OCI-LY3 (cell line): Measurements from ENCODE around the gene SCIN.

Experiments used
- H2AFZ ChIP-seq: fragments of 200-600, 300-600 bp; shearing (Covaris generic); 2 replicates; pipeline ENCODE4 v1.6.0; 2014; ENCODE audit warnings: antibody characterized with exemption, low read depth, low read length
- H3K27ac ChIP-seq: fragments of 200-600, 300-600 bp; sonication (generic); 2 replicates; pipeline ENCODE4 v1.5.1; 2014; ENCODE audit warnings: mild to moderate bottlenecking, low read length, moderate library complexity, mixed read lengths
- H3K27me3 ChIP-seq: fragments of 200-600, 300-600 bp; sonication (generic); 2 replicates; pipeline ENCODE4 v1.6.1; 2014; ENCODE audit warnings: low read depth, low read length, mixed read lengths
- H3K36me3 ChIP-seq: fragments of 200-600, 300-600 bp; sonication (generic); replicated peaks from 2 replicates; pipeline ENCODE3; 2014; ENCODE audit warnings: low read depth, low read length, mixed read lengths
- H3K4me1 ChIP-seq: fragments of 300-600, 200-600 bp; sonication (generic); 2 replicates; pipeline ENCODE4 v1.6.1; 2014; ENCODE audit warnings: low read length, mixed read lengths
- H3K4me2 ChIP-seq: fragments of 200-600, 300-600 bp; sonication (generic); 2 replicates; pipeline ENCODE4 v1.6.1; 2014; ENCODE audit warnings: low read length, mixed read lengths
- H3K4me3 ChIP-seq: fragments of 300-600, 200-600 bp; sonication (generic); 2 replicates; pipeline ENCODE4 v1.5.1; 2014; ENCODE audit warnings: antibody characterized with exemption, mild to moderate bottlenecking, low read length, moderate library complexity
- H3K79me2 ChIP-seq: fragments of 300-600, 200-600 bp; shearing (Covaris generic); 2 replicates; pipeline ENCODE4 v1.6.1; 2014; ENCODE audit warnings: mild to moderate bottlenecking, low read length, mixed read lengths
- H3K9ac ChIP-seq: fragments of 300-600, 200-600 bp; shearing (Covaris generic); 2 replicates; pipeline ENCODE4 v1.6.0; 2014; ENCODE audit warnings: mild to moderate bottlenecking, low read length, moderate library complexity
- H3K9me3 ChIP-seq: fragments of 200-600, 300-600 bp; shearing (Covaris generic); 2 replicates; pipeline ENCODE4 v1.6.1; 2014; ENCODE audit warnings: low read length, mixed read lengths; ENCODE audit not compliant: insufficient read depth
- H4K20me1 ChIP-seq: fragments of 200-600, 300-600 bp; sonication (generic); 2 replicates; pipeline ENCODE4 v1.6.1; 2016; ENCODE audit warnings: low read length, mixed read lengths; ENCODE audit not compliant: insufficient read depth
- EZH2phosphoT487 ChIP-seq: fragments of 200-600 bp; shearing (Covaris generic); IDR thresholded peaks from 2 replicates; pipeline ENCODE4 v1.6.1; 2018; ENCODE audit warnings: antibody characterized with exemption, mixed run types, low read depth
- TF ChIP-seq, protein P1 (sequence below): fragments of 200-600, 300-600 bp; sonication (generic); IDR thresholded peaks from 2 replicates; pipeline ENCODE4 v1.5.1; 2014; ENCODE audit warnings: antibody characterized with exemption, low read length, low read depth

SCIN gene

GRCh38 chr7:12531784-12532183 lies 38.7 kb upstream of the SCIN start:
- Histone ChIP-seq H4K20me1 (no peaks in the 10 kb centered on the region), H3K4me3 (no peak overlapping the region), H3K27ac (no peak overlapping the region), H2AFZ (no peak overlapping the region), H3K4me2 (no peak overlapping the region), H3K79me2 (no peaks in the 10 kb centered on the region), H3K27me3 (no peaks in the 10 kb centered on the region), H3K9ac (no peak overlapping the region), H3K9me3 (no peaks in the 10 kb centered on the region), H3K4me1 (no peaks in the 10 kb centered on the region), H3K36me3 (no peaks in the 10 kb centered on the region)
- TF ChIP-seq, protein P1, sequence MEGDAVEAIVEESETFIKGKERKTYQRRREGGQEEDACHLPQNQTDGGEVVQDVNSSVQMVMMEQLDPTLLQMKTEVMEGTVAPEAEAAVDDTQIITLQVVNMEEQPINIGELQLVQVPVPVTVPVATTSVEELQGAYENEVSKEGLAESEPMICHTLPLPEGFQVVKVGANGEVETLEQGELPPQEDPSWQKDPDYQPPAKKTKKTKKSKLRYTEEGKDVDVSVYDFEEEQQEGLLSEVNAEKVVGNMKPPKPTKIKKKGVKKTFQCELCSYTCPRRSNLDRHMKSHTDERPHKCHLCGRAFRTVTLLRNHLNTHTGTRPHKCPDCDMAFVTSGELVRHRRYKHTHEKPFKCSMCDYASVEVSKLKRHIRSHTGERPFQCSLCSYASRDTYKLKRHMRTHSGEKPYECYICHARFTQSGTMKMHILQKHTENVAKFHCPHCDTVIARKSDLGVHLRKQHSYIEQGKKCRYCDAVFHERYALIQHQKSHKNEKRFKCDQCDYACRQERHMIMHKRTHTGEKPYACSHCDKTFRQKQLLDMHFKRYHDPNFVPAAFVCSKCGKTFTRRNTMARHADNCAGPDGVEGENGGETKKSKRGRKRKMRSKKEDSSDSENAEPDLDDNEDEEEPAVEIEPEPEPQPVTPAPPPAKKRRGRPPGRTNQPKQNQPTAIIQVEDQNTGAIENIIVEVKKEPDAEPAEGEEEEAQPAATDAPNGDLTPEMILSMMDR: no peak
- no peak for TF ChIP-seq EZH2phosphoT487

DNA sequence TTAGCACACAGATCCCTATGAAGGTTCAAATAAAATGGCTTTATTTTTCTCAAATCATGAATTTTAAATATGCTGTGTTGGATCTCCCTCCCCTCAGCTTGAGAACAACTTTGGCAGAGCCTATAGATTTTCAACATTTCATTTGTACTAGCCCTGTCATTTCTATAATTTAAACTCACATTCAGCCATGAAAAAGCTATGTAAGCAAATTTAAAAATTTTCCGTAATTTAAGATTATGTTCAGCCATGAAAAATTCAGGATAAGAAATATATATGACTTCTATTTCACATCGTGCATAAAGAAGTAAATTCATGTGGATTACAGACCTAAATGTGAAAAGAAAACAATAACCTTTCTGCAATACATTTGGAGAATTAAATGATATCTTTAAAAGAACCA lies 36.5 kb upstream of the SCIN start:
- Histone ChIP-seq H4K20me1 (no peaks in the 10 kb centered on the region), H3K27ac (no peak overlapping the region), H3K4me2 (no peak overlapping the region), H3K36me3 (no peaks in the 10 kb centered on the region), H3K9me3 (no peaks in the 10 kb centered on the region), H2AFZ (no peak overlapping the region), H3K9ac (no peak overlapping the region), H3K79me2 (no peaks in the 10 kb centered on the region), H3K4me1 (no peaks in the 10 kb centered on the region), H3K27me3 (no peaks in the 10 kb centered on the region), H3K4me3 (no peak overlapping the region)
- TF ChIP-seq, protein P1: no peak
- TF ChIP-seq EZH2phosphoT487: no peak

DNA sequence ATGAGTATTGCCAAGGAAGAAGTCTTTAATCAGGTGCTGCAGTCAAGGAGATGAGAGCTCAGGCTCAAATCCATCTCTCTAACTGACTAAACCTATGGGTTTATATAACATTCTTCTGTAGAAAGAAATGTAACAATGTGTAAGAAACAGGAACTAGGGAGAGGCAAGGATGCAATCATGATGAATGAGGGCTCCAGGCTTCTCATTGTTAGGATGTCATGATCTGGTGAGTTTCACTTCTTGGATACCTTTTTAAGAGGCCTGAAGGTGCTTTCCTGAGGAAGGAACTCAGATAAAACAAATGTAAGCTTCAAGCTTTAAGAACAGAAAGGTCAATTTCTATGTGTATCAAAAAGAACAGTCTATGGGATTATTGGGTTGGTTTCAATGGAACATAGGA lies 30.8 kb upstream of the SCIN start:
- Histone ChIP-seq H3K9me3 (no peaks in the 10 kb centered on the region), H4K20me1 (no peaks in the 10 kb centered on the region), H3K79me2 (no peaks in the 10 kb centered on the region), H2AFZ (no peak overlapping the region), H3K36me3 (no peaks in the 10 kb centered on the region), H3K27ac (no peak overlapping the region), H3K4me1 (no peaks in the 10 kb centered on the region), H3K4me2 (no peak overlapping the region), H3K27me3 (no peaks in the 10 kb centered on the region), H3K9ac (no peak overlapping the region), H3K4me3 (no peak overlapping the region)
- TF ChIP-seq EZH2phosphoT487: no peak
- TF ChIP-seq, protein P1: no peak

GRCh38 chr7:12540850-12541249 lies 29.7 kb upstream of the SCIN start:
- no peak overlapping the region for H3K27ac ChIP-seq
- H2AFZ ChIP-seq: no peak overlapping the region
- H3K36me3 ChIP-seq: no peaks in the 10 kb centered on the region
- H3K4me3 ChIP-seq: no peak overlapping the region
- H4K20me1 ChIP-seq: no peaks in the 10 kb centered on the region
- no peaks in the 10 kb centered on the region for H3K79me2 ChIP-seq
- H3K4me2 ChIP-seq: no peak overlapping the region
- TF ChIP-seq, protein P1: no peak
- no peak for TF ChIP-seq EZH2phosphoT487
- H3K9ac ChIP-seq: no peak overlapping the region
- H3K27me3 ChIP-seq: no peaks in the 10 kb centered on the region
- no peaks in the 10 kb centered on the region for H3K9me3 ChIP-seq
- no peaks in the 10 kb centered on the region for H3K4me1 ChIP-seq
